ENCODE results near the gene FMR1. TPM values are rescaled to one million over a fixed set of nuclear protein-coding genes. Genes with fewer than 3 reads are reported as not detected.

FMR1 gene
- 10 to 100 TPM; 49.9 to 54.8 TPM for total RNA-seq

DNA sequence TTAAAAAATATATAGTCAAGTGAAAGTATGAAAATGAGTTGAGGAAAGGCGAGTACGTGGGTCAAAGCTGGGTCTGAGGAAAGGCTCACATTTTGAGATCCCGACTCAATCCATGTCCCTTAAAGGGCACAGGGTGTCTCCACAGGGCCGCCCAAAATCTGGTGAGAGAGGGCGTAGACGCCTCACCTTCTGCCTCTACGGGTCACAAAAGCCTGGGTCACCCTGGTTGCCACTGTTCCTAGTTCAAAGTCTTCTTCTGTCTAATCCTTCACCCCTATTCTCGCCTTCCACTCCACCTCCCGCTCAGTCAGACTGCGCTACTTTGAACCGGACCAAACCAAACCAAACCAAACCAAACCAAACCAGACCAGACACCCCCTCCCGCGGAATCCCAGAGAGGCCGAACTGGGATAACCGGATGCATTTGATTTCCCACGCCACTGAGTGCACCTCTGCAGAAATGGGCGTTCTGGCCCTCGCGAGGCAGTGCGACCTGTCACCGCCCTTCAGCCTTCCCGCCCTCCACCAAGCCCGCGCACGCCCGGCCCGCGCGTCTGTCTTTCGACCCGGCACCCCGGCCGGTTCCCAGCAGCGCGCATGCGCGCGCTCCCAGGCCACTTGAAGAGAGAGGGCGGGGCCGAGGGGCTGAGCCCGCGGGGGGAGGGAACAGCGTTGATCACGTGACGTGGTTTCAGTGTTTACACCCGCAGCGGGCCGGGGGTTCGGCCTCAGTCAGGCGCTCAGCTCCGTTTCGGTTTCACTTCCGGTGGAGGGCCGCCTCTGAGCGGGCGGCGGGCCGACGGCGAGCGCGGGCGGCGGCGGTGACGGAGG is at the start of gene FMR1:
Gene FMR1 (plus strand): TSS at position 728 of the 831 bp plus-strand sequence. CDS start 261 bp downstream, outside the sequence.

DNA sequence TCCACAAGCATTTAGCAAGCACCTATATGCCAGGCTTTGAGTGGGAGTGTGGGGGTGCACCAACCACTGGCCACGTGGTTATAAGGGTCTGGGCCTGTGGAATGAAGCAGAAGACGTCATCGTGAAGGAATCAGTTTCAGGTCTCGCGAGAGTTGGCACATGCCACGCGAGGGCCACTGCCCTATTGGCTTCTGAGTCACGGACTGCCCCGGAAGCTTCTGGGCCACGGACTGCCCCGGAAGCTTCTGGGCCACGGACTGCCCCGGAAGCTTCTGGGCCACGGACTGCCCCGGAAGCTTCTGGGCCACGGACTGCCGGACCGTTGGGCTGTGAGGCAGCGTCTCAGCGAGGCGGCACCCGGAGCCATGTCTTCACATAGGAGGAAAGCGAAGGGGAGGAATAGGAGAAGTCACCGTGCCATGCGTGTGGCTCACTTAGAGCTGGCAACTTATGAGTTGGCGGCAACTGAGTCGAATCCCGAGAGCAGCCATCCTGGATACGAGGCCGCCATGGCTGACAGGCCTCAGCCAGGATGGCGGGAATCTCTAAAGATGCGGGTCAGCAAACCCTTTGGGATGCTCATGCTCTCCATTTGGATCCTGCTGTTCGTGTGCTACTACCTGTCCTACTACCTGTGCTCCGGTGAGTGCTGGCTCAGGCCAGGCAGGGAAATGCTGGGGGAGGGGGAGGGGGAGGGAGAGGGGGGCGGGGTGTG is 69.5 kb downstream of the FMR1 start, which contains the start of gene FMR1NB:
Gene FMR1NB (plus strand): TSS at position 300 of the 715 bp plus-strand sequence. CDS start 66 bp downstream, at position 366.

Other genes starting within 250 kb of the FMR1 start
- not detected for gene FMR1NB, start 69.4 kb downstream of the FMR1 start, total RNA-seq